ENCODE data around the gene NEMP1.
A peak's percentile ranks its signal among the peaks of the same experiment; 100 is the strongest.
"Not testable (repeated sequence)": the region's sequence is repeated elsewhere in the genome, so short reads cannot be mapped to it uniquely, and the experiment has no call there.

The NEMP1 gene

DNA sequence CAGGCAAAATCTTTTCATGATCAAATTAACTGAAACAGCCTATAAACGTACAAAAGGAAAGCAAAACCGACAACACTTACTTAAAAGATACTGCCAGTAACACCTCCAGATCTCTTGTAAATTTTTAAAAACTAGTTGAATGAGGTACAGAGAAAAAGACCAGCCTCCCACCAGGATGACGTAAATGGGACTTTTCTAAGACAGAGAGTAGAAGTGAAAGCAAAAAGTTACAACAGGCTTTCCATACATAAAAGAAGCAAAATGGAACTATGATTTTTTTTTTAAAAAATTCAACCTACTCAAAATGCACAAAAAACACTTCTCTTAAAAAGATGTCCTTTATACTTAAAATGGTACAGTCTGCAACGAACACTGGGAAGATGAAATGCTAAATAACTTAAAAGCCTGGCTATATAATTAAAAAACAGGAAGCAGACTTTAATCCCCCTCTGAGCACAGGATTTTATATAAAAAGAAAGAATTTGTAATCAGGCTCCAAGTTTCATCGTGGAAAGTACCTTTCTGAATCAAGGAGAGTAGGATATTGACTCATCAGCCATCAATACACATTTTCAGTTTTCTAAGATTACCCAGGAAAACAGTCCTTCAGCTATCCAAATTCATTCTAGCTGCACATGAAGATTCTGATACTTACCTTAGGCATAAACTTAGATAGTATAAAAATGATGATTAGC, 14.5 kb downstream of the NEMP1 start:
- DNase-seq (ENCODE audit: extremely low spot score, insufficient read length, low read depth): no peak
- FAIRE-seq: peak; percentile 94

GRCh38 chr12:57058454-57058853, 20.1 kb downstream of the NEMP1 start:
- DNase-seq (ENCODE audit: extremely low spot score, insufficient read length, low read depth) (no peak), FAIRE-seq (peak; percentile 82)

GRCh38 chr12:57057067-57057751, 21.4 kb downstream of the NEMP1 start:
- DNase-seq (ENCODE audit: extremely low spot score, insufficient read length, low read depth): no peak
- no peak for FAIRE-seq

- FAIRE-seq (no peak), DNase-seq (ENCODE audit: extremely low spot score, insufficient read length, low read depth) (no peak)
Observed at GRCh38 chr12:57055824-57056223, 22.8 kb downstream of the NEMP1 start.

GRCh38 chr12:57053901-57054300, 24.7 kb downstream of the NEMP1 start:
- DNase-seq (ENCODE audit: extremely low spot score, insufficient read length, low read depth); FAIRE-seq: not testable (repeated sequence)

DNA sequence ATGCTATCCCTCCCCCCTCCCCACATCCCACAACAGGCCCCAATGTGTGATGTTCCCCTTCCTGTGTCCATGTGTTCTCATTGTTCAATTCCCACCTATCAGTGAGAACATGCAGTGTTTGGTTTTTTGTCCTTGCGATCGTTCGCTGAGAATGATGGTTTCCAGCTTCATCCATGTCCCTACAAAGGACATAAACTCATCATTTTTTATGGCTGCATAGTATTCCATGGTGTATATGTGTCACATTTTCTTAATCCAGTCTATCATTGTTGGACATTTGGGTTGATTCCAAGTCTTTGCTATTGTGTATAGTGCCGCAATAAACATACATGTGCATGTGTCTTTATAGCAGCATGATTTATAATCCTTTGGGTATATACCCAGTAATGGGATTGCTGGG, 25.4 kb downstream of the NEMP1 start:
- DNase-seq (ENCODE audit: extremely low spot score, insufficient read length, low read depth); FAIRE-seq: not testable (repeated sequence)

DNA sequence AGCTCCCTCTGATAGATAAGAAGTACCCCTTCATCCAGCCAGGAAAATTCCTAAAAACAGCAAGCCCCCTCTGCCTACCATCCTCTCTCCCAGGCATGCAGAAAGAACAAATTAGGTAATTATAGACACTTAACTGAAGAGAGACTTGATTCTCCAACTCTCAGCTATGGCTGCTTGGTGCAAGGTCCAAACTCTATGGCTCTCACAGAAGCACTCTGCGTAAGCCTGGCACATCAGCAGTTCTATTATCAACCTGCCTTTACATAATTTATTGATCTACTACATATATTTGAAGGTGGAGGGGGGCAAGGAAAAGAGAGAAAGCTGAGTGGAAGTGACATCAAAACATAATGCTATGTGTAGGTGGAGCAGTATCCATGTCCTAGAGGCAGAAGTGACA, 27.6 kb downstream of the NEMP1 start:
- FAIRE-seq (no peak), DNase-seq (ENCODE audit: extremely low spot score, insufficient read length, low read depth) (no peak)

DNA sequence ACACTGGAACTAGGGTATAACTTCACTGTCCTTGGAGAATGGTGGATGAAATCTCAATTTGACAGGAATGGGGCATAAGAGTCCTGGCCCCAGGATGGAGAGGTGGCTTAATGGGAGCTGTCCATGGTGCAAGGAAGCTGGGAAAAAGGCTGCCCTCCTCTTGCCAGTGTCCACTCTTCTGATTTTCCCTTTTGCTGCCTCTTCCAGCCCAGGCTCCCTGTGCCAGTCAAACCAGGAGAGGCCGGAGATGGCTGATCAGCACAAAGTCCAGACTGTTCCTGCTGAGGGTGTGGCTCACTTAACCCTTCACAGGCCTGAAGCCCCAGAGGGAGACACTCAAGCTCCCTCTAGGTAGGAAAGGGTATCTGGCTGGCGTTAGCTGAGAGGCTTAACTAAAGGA, 28.7 kb downstream of the NEMP1 start, which contains the start of gene MYO1A:
Gene MYO1A (minus strand): TSS at position 240 of the 400 bp plus-strand sequence. CDS start 1,806 bp downstream, outside the sequence.
- FAIRE-seq (no peak), DNase-seq (ENCODE audit: extremely low spot score, insufficient read length, low read depth) (no peak)

GRCh38 chr12:57049119-57049446, 29.5 kb downstream of the NEMP1 start:
- no peak for FAIRE-seq
- DNase-seq (ENCODE audit: extremely low spot score, insufficient read length, low read depth): no peak

DNA sequence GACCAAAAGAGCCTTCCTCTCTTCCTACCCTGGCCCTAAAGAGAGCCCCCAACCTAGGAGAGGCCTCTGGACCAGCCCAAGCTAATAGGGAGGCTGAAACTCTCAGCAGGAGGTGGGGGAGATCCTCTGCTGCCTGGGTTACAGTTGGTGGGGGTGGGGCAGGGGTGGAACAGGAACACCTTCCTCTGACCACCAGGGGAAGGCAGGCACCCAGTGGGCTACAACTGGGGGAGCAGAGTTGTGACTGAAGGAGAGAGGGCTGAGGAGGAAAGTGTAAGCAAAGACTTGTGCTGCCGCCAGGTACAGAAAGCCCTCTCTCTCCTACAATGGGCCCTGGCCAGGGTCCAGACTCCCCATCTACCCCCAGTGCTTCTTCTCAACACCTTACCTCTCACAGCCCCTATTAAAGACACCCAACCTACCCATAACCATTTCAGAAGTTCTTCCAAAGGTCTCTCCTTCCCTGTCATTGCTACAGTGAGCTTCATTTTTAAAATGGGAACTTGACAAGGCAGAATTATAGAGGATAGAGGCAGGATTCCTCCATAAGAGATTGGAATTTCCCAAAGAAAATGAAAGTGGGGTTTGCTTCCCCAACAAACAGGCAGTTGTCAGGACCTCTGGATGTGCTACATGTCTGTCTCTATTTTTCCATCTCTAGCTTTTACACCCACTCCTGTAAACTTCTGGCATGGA, 30.0 kb downstream of the NEMP1 start:
- DNase-seq (ENCODE audit: extremely low spot score, insufficient read length, low read depth) (no peak), FAIRE-seq (no peak)

- no peak for DNase-seq (ENCODE audit: extremely low spot score, insufficient read length, low read depth)
- FAIRE-seq: no peak
Observed at GRCh38 chr12:57047981-57048380, 30.6 kb downstream of the NEMP1 start.

- FAIRE-seq (peak; percentile 80), DNase-seq (ENCODE audit: extremely low spot score, insufficient read length, low read depth) (no peak)
Observed at GRCh38 chr12:57046947-57047890, 31.4 kb downstream of the NEMP1 start.

DNA sequence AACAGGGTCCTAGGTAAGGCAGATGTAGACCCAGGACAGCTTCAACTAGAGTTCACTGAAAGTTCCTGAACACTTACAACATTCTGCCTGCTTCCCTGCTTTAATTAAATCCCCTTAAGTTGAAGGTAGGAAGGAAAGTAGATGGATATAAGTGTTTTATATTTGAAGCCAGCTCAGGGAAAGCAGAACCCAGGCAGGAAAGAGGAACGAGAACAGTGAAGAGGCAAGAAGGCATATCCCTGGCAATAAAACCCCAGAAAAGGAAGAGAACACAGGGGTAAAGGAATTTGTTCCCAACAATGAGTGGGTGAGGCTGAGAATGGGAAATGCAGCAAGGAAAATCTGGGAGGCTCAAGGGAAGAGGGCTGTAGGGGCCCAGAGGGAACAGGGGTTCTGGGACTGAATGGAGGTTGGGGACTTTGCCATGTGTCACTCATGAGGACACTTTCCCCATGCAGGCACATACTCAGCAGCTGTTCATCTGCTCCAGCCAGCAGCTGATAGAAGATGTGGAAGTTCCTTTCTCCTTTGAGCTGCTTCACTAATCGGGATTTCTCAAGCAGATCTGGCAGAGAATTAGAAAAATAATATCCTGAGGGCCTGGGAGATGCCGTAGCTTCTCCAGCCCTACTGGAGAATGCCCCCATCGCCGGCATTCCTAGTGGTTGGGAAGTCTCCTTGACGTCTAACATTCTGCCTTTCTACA, 32.4 kb downstream of the NEMP1 start:
- DNase-seq (ENCODE audit: extremely low spot score, insufficient read length, low read depth) (no peak), FAIRE-seq (no peak)

DNA sequence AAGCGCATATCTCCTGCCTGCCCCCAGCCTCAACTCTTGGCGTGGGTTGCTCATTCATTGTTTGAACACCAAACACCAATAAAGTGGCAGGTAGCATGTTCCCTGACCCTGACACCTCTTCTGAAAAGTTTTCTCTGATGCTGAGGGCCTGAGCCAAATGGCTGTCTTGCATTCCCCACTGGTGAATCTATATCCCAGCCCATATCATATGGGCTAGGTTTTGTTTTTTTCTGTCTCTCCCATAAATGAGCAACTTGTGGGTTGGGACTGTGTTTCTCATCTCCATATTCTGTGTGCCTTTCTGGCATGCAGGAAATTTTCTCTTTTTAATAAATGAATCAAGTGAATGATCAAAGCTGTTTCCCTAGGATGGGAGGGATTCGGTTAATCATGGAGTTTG, 33.7 kb downstream of the NEMP1 start:
- DNase-seq (ENCODE audit: extremely low spot score, insufficient read length, low read depth): no peak
- no peak for FAIRE-seq

DNA sequence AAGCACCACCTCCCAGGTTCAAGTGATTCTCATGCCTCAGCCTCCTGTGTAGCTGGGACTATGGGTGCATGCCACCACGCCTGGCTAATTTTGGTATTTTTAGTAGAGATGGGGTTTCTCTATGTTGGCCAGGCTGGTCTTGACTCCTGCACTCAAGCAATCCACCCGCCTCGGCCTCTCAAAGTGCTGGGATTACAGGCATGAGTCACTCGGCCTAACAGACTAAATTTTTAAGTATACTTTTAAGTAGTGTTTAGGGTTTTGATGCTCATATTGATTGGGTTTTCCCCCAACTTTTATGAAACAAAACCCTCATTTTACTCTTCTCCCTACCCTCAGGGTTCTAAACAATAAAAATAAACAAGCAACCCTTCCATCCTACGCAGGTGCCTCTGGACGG, 34.1 kb downstream of the NEMP1 start:
- DNase-seq (ENCODE audit: extremely low spot score, insufficient read length, low read depth) (no peak), FAIRE-seq (no peak)

DNA sequence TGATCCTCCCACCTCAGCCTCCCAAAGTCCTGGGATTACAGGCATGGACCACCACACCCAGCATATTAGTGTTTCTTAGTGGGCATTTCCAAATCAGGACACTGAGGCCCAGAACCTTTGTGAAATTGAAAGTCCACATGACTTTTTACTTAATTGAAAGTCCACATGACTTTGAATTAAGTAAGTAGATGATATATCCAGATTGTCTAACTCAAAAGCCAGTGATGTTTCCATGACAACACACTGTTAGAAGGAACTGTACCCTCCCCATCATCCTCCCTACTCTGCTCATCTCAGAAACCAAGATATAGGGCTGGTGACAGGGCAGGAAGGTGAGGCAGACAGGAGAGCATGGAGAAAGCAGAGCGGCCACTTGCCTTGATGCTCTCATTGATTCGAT, 35.9 kb downstream of the NEMP1 start:
- FAIRE-seq: no peak
- no peak for DNase-seq (ENCODE audit: extremely low spot score, insufficient read length, low read depth)

- no peak for DNase-seq (ENCODE audit: extremely low spot score, insufficient read length, low read depth)
Observed at GRCh38 chr12:57040750-57041149, 37.8 kb downstream of the NEMP1 start.

GRCh38 chr12:57040211-57040610, 38.4 kb downstream of the NEMP1 start:
- FAIRE-seq (no peak), DNase-seq (ENCODE audit: extremely low spot score, insufficient read length, low read depth) (no peak)

More at GRCh38 chr12:57040750-57041149, 37.8 kb downstream of the NEMP1 start:
- FAIRE-seq: no peak

GRCh38 chr12:57039016-57039798, 39.4 kb downstream of the NEMP1 start:
- DNase-seq (ENCODE audit: extremely low spot score, insufficient read length, low read depth): no peak
- FAIRE-seq: no peak

Measured in GM18507 (cell line).